ENCODE data around the gene GCDH. TPM values are rescaled to one million over a fixed set of nuclear protein-coding genes. Genes with fewer than 3 reads are reported as not detected.
A peak's percentile ranks its signal among the peaks of the same experiment; 100 is the strongest.

The GCDH gene
- total RNA-seq, 3 donors from 2014 or later = 24.2 to 27.2 (median 24.7) TPM

DNA sequence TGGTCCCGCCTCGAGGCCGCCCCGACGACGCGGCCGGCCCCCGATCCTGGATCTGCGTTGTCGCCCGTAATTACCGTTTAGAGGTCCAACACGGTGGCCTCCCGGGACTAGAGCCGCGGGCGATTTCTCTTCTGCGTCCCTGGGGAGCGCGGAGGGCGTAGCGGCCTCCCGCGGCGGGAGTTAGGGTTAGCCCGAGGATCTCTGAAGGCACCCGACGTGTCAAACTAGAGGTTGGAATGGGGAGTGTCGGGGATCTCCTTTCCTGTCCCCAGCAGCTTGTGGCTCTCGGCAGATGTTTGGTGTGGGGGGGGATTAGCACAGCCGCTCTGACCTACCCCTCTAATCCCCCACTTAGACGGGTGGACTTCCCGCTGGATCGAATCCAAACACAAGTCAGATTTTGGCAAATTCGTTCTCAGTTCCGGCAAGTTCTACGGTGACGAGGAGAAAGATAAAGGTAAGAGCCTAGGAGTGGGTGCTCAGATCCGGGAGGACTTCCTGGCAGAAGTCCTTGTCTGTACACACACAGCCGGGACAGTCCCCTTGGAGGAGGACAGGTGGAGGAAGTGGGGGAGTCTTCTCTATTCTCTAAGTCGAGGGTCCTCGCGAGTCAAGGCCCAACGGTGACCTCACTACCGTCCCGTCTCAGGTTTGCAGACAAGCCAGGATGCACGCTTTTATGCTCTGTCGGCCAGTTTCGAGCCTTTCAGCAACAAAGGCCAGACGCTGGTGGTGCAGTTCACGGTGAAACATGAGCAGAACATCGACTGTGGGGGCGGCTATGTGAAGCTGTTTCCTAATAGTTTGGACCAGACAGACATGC lies 48.0 kb downstream of the GCDH start:
- intact Hi-C loops (cut with DNase I, micrococcal nuclease) = no loop called here
- peak in 2 of 3 donors; percentile 46 to 51 for DNase-seq
- peak; percentile 52 for ATAC-seq
- peaks cover 25% of the 10 kb centered on the region for H3K4me1 ChIP-seq (ENCODE audit: low read depth)
- TF ChIP-seq, protein P1, sequence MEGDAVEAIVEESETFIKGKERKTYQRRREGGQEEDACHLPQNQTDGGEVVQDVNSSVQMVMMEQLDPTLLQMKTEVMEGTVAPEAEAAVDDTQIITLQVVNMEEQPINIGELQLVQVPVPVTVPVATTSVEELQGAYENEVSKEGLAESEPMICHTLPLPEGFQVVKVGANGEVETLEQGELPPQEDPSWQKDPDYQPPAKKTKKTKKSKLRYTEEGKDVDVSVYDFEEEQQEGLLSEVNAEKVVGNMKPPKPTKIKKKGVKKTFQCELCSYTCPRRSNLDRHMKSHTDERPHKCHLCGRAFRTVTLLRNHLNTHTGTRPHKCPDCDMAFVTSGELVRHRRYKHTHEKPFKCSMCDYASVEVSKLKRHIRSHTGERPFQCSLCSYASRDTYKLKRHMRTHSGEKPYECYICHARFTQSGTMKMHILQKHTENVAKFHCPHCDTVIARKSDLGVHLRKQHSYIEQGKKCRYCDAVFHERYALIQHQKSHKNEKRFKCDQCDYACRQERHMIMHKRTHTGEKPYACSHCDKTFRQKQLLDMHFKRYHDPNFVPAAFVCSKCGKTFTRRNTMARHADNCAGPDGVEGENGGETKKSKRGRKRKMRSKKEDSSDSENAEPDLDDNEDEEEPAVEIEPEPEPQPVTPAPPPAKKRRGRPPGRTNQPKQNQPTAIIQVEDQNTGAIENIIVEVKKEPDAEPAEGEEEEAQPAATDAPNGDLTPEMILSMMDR (IDR thresholded peaks at IDR 0.05) = no peak
- no peaks in the 10 kb centered on the region for H3K36me3 ChIP-seq (ENCODE audit: low read depth)
- peak overlapping the region; percentile 98 for H3K4me3 ChIP-seq
- no peaks in the 10 kb centered on the region for H3K9me3 ChIP-seq

- Histone ChIP-seq H3K36me3 (ENCODE audit: low read depth) (no peaks in the 10 kb centered on the region), H3K4me3 (no peak overlapping the region), H3K9me3 (no peaks in the 10 kb centered on the region), H3K4me1 (ENCODE audit: low read depth) (peaks cover 25% of the 10 kb centered on the region)
- TF ChIP-seq, protein P1 (IDR thresholded peaks at IDR 0.05) = no peak
- DNase-seq (no peak), ATAC-seq (no peak)
- intact Hi-C loops (cut with DNase I, micrococcal nuclease) = loop anchor here in 1 of 2 donors (10.0 kb wide), 1 partner anchor 55 kb away; the partner anchor contains the start of genes DNASE2 and KLF1
Measured at GRCh38 chr19:12939975-12940423, 49.0 kb downstream of the GCDH start.

GRCh38 chr19:12940897-12941296 lies 49.9 kb downstream of the GCDH start:
- intact Hi-C loops (cut with DNase I, micrococcal nuclease) = loop anchor here in 1 of 2 donors (10.0 kb wide), 1 partner anchor 56 kb away; the partner anchor contains the start of genes DNASE2 and KLF1
- TF ChIP-seq, protein P1 (IDR thresholded peaks at IDR 0.05) = no peak
- H3K4me1 ChIP-seq (ENCODE audit: low read depth) = peaks cover 25% of the 10 kb centered on the region
- H3K4me3 ChIP-seq = no peak overlapping the region
- ATAC-seq (no peak), DNase-seq (no peak)
- no peaks in the 10 kb centered on the region for H3K9me3 ChIP-seq
- no peaks in the 10 kb centered on the region for H3K36me3 ChIP-seq (ENCODE audit: low read depth)

- Histone ChIP-seq H3K36me3 (ENCODE audit: low read depth) (peaks cover 4% of the 10 kb centered on the region), H3K4me3 (no peak overlapping the region), H3K9me3 (no peaks in the 10 kb centered on the region), H3K4me1 (ENCODE audit: low read depth) (peaks cover 33% of the 10 kb centered on the region)
- no peak for DNase-seq
- ATAC-seq = no peak
- TF ChIP-seq, protein P1 (IDR thresholded peaks at IDR 0.05) = no peak
- intact Hi-C loops (cut with DNase I, micrococcal nuclease) = loop anchor here in 1 of 2 donors (10.0 kb wide), 1 partner anchor 59 kb away; the partner anchor contains the start of genes DNASE2 and KLF1
Measured at GRCh38 chr19:12943437-12944044, 52.6 kb downstream of the GCDH start.

DNA sequence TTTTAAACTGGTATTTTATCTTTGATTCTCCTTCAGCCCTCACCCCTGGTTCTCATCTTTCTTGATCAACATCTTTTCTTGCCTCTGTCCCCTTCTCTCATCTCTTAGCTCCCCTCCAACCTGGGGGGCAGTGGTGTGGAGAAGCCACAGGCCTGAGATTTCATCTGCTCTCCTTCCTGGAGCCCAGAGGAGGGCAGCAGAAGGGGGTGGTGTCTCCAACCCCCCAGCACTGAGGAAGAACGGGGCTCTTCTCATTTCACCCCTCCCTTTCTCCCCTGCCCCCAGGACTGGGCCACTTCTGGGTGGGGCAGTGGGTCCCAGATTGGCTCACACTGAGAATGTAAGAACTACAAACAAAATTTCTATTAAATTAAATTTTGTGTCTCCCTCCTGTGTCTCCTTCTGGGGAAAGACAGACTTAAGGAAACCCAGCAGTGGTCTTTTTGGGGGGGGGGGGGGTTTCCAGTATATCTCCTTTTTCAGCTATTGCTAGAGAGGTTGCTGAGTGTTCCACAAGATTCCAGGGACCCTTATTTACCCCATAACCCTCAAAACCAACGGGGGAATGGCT lies 53.2 kb downstream of the GCDH start:
- peaks cover 8% of the 10 kb centered on the region for H3K36me3 ChIP-seq (ENCODE audit: low read depth)
- intact Hi-C loops (cut with DNase I, micrococcal nuclease) = loop anchor here in 1 of 2 donors (10.0 kb wide), 1 partner anchor 59 kb away; the partner anchor contains the start of genes DNASE2 and KLF1
- TF ChIP-seq, protein P1 (IDR thresholded peaks at IDR 0.05) = no peak
- DNase-seq (no peak), ATAC-seq (no peak)
- H3K4me3 ChIP-seq = no peak overlapping the region
- no peaks in the 10 kb centered on the region for H3K9me3 ChIP-seq
- H3K4me1 ChIP-seq (ENCODE audit: low read depth) = peaks cover 33% of the 10 kb centered on the region
